GM19397 (cell line): ENCODE measurements around the gene AGAP1.

ENCODE experiments used
- ATAC-seq: cut with Tn5 transposase; IDR thresholded peaks from one replicate; pipeline ENCODE4 v1.9.1; 2021; ENCODE audit warnings: mild to moderate bottlenecking, moderate library complexity; ENCODE audit not compliant: unreplicated experiment

Gene AGAP1

GRCh38 chr2:236171680-236172254, 677.9 kb downstream of the AGAP1 start:
- ATAC-seq = no peak

- ATAC-seq = no peak
Measured at GRCh38 chr2:236172255-236173035, 678.6 kb downstream of the AGAP1 start.

DNA sequence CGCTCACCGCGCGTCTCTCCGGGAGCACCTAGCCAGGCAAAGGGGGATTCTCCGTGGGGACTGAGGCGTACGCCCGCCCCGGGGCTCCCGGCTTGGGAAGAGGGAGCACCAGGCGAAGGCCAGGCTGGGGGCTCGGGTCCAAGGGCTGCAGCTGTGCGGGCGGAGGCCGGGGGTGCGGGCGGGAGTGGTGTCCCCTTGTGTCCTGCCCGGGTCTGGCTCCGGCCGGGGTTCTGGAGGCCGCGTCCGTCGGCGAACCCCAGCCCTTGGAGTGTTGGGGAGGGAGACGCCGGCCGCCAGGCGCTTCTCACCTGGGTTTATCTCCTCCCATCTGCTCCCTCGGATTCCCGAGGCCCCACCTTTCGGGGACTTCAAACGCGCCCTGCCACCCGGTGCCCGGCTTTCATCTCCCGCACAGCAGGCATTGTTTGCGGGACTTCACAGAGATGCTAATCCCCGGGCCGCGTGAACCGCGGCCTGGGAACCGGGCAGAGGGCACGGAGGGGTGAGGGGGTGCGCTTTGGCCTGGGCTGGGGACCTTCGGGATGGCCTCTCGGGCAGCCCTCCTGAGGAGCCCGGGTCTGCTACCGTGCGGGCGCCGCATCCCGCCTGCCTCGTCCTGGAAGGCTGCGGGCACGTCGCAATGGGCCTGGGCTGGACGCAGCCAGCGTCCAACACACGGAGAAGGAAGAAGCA, 679.3 kb downstream of the AGAP1 start:
- no peak for ATAC-seq

DNA sequence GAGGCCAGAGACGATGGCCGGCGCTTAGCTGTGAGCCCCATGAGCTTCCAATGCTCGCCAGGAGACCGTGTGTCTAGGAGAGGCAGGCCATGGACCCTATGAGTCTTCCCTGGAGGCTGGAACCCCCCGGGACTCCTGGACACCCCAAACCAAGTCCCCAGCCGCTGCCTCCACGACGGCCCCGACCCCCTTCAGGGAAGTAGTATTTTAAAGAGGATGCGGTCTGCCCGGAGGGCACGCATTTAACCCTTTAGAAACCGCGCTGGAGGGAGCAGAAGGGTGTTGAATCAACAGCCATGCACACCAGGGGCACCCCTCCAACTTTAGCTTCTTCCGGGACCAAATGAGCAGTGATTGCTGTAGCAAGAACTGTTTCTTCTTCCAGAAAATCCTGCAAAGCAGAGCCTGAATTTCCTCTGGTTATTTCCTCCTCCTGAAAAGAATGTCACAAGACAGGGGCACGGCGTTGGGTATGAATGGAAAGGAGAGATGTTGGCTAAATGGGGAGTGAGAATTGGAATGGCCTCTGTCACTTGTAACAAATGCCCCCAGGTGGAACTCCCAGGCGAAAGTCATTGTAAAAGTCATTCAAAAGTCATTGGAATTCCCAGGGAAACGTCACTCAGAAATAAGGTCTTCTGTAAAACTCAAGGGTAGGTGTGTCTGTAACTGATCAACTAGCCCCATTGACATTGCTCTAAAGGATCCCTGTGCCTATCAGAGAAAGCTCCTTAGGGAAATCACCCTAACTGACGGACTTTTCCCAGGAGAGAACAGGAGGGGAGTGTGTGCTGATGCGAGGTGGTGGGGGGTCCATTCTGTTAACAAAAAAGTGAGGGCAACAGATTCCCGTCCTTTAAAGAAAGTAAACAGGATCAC, 680.1 kb downstream of the AGAP1 start:
- ATAC-seq = no peak

GRCh38 chr2:236175548-236176150, 681.8 kb downstream of the AGAP1 start:
- no peak for ATAC-seq

DNA sequence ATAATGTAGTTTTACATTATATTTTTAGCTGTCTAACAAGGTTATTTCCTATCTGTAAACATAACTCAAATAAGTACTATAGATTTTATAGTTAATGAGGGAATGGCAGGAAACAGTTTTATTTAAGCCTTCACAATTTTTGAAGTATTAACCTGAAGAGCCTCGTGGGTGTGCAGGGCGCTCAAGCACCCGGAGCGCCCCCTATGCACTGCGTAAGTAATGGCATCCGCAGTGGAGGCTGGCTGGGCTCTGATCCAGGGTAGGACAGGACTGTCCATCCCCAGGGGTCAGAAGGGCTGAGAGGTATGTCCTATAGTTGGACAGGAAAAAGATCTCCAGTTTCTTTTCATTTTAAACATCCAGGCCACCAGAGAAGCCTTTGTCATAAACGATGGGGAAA, 682.6 kb downstream of the AGAP1 start:
- no peak for ATAC-seq

GRCh38 chr2:236176951-236177350, 683.1 kb downstream of the AGAP1 start:
- ATAC-seq = no peak

DNA sequence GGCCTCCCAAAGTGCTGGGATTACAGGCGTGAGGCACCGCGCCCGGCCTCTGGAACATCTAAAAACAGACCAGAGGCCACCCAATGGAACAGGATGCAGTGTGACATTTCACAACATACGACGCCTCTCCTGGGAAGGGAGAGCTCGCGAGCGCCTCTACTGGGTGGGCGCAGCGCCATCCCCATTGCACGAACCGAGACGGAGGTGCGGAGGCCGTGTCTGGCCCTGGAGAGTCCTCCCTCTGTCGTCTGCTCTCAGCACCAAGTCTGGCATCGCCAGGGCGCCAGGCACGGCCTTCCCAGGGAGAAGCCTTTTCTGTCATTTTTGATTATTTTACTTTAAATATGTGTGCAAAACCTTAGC, 683.7 kb downstream of the AGAP1 start:
- no peak for ATAC-seq

GRCh38 chr2:236177967-236178889, 684.4 kb downstream of the AGAP1 start:
- ATAC-seq = no peak

DNA sequence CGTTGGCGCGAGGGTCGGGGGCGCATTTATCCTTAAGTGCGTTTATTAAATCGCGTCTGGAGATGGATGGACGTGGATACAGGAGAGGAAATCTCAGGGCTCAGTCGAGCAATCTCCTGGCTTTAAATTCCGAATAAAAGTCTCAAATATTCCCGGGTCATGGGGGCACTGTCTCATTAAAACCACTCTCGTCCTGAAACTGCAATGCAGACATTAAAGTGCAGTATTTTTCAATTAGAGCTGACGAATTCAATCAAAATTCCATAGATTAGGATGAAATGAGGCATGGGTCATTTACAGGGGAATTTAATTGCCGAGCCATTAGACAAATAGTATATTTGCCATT, 685.0 kb downstream of the AGAP1 start:
- no peak for ATAC-seq

DNA sequence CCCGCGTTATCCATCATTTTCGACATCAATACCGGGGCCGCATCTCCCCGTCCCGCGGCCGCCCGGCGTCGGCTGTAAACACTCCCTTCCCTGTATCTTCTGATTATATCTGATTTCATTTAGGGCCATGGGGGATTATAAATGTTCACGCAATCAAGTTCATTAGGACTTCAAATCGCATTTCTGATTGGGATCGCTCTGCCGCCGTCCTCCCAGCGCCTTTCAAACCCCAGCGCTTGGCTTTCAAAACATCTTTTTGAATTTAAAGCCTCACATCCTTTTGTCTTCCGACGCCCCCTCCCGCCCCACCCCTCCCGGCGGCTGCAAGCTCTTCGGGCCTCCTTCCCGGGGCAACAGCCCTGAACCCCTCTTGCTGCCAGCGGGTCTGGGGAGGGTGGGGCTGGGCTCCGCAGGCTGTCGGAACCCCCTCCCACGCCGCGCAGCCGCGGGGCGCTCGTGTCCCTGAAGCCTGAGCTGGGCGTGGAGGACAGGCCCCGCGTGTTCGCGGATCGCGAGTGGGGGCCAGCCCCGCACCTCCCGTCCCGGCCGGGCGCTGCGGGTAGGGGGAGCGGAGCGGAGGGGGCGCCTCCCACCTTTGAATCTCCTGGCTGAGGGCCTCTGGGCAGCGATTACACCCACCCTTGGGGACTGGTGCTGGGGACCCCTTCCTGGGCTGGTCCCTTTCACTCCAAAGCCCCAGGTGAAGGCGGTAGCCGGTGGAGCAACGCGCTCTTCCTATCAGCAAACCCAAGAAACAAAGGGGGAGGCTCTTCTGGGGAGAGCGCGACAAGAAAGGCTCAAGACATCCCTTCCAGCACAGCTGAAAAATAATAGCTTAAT, 685.6 kb downstream of the AGAP1 start:
- ATAC-seq = no peak

GRCh38 chr2:236180076-236180816, 686.4 kb downstream of the AGAP1 start:
- ATAC-seq = no peak

GRCh38 chr2:236180831-236181453, 687.1 kb downstream of the AGAP1 start:
- ATAC-seq = no peak
